Measurements from ENCODE around the gene FGD3. TPM values are rescaled to one million over a fixed set of nuclear protein-coding genes. Genes with fewer than 3 reads are reported as not detected.

Gene FGD3
- total and polyA plus RNA-seq, 2 of the 8 experiments (the other 6 are each of a cell fraction or from before 2014, with no cell fraction given) = 1.4 to 1.9 TPM

GRCh38 chr9:93079371-93079770 lies 132.0 kb downstream of the FGD3 start:
- no peak overlapping the region for H2BK5ac ChIP-seq (ENCODE audit: low read depth, low read length)
- H2AK5ac ChIP-seq (ENCODE audit: low read depth, low read length) = no peak overlapping the region
- TF ChIP-seq HDAC6 (IDR thresholded peaks at IDR 0.05; ENCODE audit: low read depth, low read length) (no peak), TAF1 (IDR thresholded peaks at IDR 0.05; ENCODE audit: low read depth, low read length) (no peak), POU5F1 (IDR thresholded peaks at IDR 0.05; ENCODE audit: low read depth, low read length) (no peak), CTBP2 (IDR thresholded peaks at IDR 0.05; ENCODE audit: borderline replicate concordance, insufficient read depth, insufficient read length, low read length) (no peak), FOSL1 (IDR thresholded peaks at IDR 0.05; ENCODE audit: insufficient read depth, low read depth, low read length) (no peak), RFX5 (IDR thresholded peaks at IDR 0.05; ENCODE audit: borderline replicate concordance, low read depth, low read length) (no peak)
- H2BK20ac ChIP-seq (ENCODE audit: low read length) = no peak overlapping the region
- no peaks in the 10 kb centered on the region for H4K20me1 ChIP-seq (replicated peaks in 1 of 2; ENCODE audit: control insufficient read depth in 1 of 2, insufficient read depth in 2 of 2, low read length in 2 of 2)
- H3K23ac ChIP-seq (ENCODE audit: insufficient read length) = no peak overlapping the region
- ChIA-PET POLR2A (ENCODE audit: partially characterized antibody) (no interaction called here), CTCF (ENCODE audit: partially characterized antibody) (interaction anchor here (0.9 to 1.7 kb wide), 3 partner anchors 30 to 75 kb away, joined by 3 to 6 read pairs (median 4); no protein-coding TSS in a partner anchor)
- no peak overlapping the region for H2AFZ ChIP-seq (ENCODE audit: low read length)
- H3K27ac ChIP-seq (ENCODE audit: low read depth, low read length) = no peak overlapping the region
- H3K79me2 ChIP-seq (ENCODE audit: control insufficient read depth in 1 of 2, insufficient read depth in 2 of 2, low read length in 2 of 2) = no peaks in the 10 kb centered on the region
- no peak overlapping the region for H2BK120ac ChIP-seq (replicated peaks; ENCODE audit: low read depth, low read length)
- H3K36me3 ChIP-seq (ENCODE audit: control insufficient read depth in 2 of 4, insufficient read depth in 4 of 4, low read length in 3 of 4) = no peaks in the 10 kb centered on the region
- H2BK12ac ChIP-seq (ENCODE audit: low read depth, low read length) = no peak overlapping the region
- H3K4me2 ChIP-seq (ENCODE audit: insufficient read depth in 1 of 2, low read depth in 2 of 2, low read length in 2 of 2) = no peak overlapping the region
- H4K8ac ChIP-seq (ENCODE audit: extremely low read depth, insufficient read depth, low read length) = no peak overlapping the region
- no peaks in the 10 kb centered on the region for H3K79me1 ChIP-seq (ENCODE audit: low read depth, low read length)
- WGBS, 2 experiments (ENCODE audit: extremely low coverage in 1 of 2, insufficient coverage in 1 of 2, insufficient read length in 1 of 2, insufficient replicate concordance in 2 of 2, low coverage in 1 of 2, low lambda C conversion rate in 2 of 2, missing lambda C conversion rate in 1 of 2) = 94% methylated on average over 13 of the region's 13 CpGs; no CpG with 5 or more reads in 1 of the 2 experiments
- no peaks in the 10 kb centered on the region for H3K9me3 ChIP-seq (ENCODE audit: insufficient read depth in 2 of 2, low read depth in 1 of 2, low read length in 1 of 2)
- DNase-seq (ENCODE audit: low read depth in 1 of 2, low spot score in 2 of 2) = no peak
- H2BK15ac ChIP-seq (ENCODE audit: low read length) = no peak overlapping the region
- no peaks in the 10 kb centered on the region for H3K27me3 ChIP-seq (replicated peaks in 1 of 4; ENCODE audit: control insufficient read depth in 3 of 4, extremely low read depth in 1 of 4, insufficient read depth in 3 of 4, low read length in 3 of 4)
- no peaks in the 10 kb centered on the region; a peak in 1 of 7 replicates for H3K4me1 ChIP-seq (replicated peaks in 1 of 4; ENCODE audit: control insufficient read depth in 3 of 4, insufficient read depth in 4 of 4, low read length in 3 of 4)
- no peak overlapping the region for H4K91ac ChIP-seq (replicated peaks; ENCODE audit: insufficient read length, low read length)
- no peak overlapping the region for H3K4ac ChIP-seq (replicated peaks; ENCODE audit: insufficient read length, low read depth, low read length)
- no peak for FAIRE-seq
- H3K23me2 ChIP-seq (ENCODE audit: low read depth, low read length) = no peaks in the 10 kb centered on the region
- no peak overlapping the region for H3K18ac ChIP-seq (ENCODE audit: extremely low read depth, low read length)
- H3K14ac ChIP-seq (ENCODE audit: insufficient read length) = no peak overlapping the region
- H3K4me3 ChIP-seq (ENCODE audit: extremely low read depth in 1 of 4, insufficient read depth in 2 of 4, low read depth in 3 of 4, low read length in 4 of 4) = no peak overlapping the region
- H4K5ac ChIP-seq (ENCODE audit: insufficient read length, low read depth, low read length) = no peak overlapping the region
- H3K56ac ChIP-seq (replicated peaks; ENCODE audit: insufficient read length, low read depth, low read length) = no peak overlapping the region
- no peak overlapping the region for H3K9ac ChIP-seq (replicated peaks in 1 of 4; ENCODE audit: extremely low read depth in 1 of 4, low read depth in 3 of 4, low read length in 3 of 4)

Data from H1 (cell line).